C4-2B (cell line): Measurements from ENCODE around the gene URI1.

Experiments
- ZFX ChIP-seq: fragments of 450-650 bp; IDR thresholded peaks from 2 replicates; pipeline ENCODE4 v1.6.1; 2017
- TF ChIP-seq, protein P1 (sequence below): fragments of 450-650 bp; conservative IDR thresholded peaks from 2 replicates; pipeline ENCODE4 v1.5.1; 2017; ENCODE audit warnings: mild to moderate bottlenecking

- TF ChIP-seq, protein P1, sequence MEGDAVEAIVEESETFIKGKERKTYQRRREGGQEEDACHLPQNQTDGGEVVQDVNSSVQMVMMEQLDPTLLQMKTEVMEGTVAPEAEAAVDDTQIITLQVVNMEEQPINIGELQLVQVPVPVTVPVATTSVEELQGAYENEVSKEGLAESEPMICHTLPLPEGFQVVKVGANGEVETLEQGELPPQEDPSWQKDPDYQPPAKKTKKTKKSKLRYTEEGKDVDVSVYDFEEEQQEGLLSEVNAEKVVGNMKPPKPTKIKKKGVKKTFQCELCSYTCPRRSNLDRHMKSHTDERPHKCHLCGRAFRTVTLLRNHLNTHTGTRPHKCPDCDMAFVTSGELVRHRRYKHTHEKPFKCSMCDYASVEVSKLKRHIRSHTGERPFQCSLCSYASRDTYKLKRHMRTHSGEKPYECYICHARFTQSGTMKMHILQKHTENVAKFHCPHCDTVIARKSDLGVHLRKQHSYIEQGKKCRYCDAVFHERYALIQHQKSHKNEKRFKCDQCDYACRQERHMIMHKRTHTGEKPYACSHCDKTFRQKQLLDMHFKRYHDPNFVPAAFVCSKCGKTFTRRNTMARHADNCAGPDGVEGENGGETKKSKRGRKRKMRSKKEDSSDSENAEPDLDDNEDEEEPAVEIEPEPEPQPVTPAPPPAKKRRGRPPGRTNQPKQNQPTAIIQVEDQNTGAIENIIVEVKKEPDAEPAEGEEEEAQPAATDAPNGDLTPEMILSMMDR: no peak
- no peak for TF ChIP-seq ZFX
Observed at GRCh38 chr19:30049226-30049625, 107.2 kb downstream of the URI1 start.
